HG03442 (cell line): ENCODE results near the gene ST8SIA1.

Experiments
- ATAC-seq: cut with Tn5 transposase; IDR thresholded peaks from one replicate; pipeline ENCODE4 v1.9.1; 2021; ENCODE audit warnings: mild to moderate bottlenecking, moderate library complexity; ENCODE audit not compliant: unreplicated experiment

ST8SIA1 gene

DNA sequence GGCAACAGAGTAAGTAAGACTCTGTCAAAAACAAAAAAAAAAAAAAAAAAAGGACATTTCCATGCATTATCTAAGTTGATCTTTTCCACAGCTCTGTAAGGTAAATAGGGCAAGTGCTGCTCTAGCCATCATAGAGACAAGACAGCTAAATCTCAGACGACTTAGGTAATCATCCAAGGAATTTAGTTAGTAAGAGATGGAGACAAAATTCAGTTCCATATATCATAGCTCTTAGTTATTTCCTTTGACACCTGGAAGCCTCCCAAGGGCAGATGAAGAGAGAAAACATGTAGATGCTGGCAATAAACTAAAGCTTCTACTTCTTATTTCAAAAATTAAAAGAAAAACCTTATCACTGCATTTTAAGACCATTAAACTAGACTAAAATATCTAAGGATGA, 48.7 kb downstream of the ST8SIA1 start:
- no peak for ATAC-seq

GRCh38 chr12:22284871-22285270, 49.6 kb downstream of the ST8SIA1 start:
- no peak for ATAC-seq

- ATAC-seq: no peak
Observed at GRCh38 chr12:22283508-22283907, 51.0 kb downstream of the ST8SIA1 start.

GRCh38 chr12:22283006-22283506, 51.5 kb downstream of the ST8SIA1 start:
- no peak for ATAC-seq

DNA sequence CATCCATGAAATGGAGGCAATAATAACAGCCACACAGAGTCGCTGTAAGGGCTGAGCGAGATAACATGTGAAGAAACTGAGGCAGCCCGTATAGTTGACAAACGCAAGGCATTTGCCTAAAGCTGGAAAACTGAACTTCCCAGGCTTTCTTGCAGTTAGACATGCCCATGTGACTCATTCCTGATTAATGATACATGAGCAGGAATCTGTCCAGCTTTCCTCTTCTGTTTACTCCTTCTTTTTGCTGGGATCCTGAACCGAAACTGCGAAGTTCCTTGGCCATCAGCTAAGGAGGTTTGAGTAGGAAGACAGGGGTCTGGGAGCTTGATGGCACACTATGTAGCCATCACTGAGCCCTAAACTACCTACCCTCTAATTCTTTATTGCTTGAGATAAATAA, 52.2 kb downstream of the ST8SIA1 start:
- ATAC-seq: no peak

GRCh38 chr12:22276867-22277266, 57.6 kb downstream of the ST8SIA1 start:
- ATAC-seq: no peak

DNA sequence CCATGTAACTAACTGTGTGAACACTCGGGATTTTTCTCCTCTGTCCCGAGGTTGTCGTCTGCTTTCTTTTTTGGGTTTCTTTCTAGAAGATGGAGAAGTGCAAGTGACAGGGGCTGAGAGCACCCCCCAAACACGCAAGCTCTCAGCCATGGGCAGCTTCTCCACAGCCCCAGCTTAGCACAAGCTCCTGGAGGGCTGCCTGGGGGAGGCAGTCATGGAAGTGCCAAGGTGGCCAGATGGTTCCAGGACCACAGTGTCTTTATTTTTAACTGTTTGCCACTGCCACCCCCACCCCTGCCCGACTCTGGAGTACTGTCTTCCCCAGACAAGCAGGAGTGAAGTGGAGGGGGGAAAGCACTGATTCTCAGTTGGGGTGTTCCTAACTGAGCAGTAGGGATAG, 58.2 kb downstream of the ST8SIA1 start:
- ATAC-seq: no peak

DNA sequence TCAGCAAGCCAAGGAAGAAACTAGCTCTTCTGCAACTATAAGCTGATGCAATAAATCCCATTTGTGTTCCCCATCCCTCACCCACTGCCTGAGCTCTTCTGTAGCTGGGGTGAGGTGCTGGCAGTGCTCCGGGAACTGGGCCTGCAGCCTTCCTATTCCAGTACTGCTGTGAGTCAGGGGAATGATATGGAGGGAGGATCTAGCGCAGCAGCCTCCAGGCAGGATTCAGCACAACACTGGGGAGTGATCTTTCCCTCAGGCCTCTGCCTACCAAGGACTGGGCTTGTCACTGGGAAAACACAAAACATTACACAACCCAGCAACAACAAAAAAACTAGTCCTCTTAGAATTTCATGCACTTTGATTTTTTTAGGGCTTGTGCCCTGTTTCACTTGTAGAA, 58.7 kb downstream of the ST8SIA1 start:
- no peak for ATAC-seq

- no peak for ATAC-seq
Observed at GRCh38 chr12:22272335-22273151, 62.0 kb downstream of the ST8SIA1 start.

- no peak for ATAC-seq
Observed at GRCh38 chr12:22271023-22271422, 63.5 kb downstream of the ST8SIA1 start.

DNA sequence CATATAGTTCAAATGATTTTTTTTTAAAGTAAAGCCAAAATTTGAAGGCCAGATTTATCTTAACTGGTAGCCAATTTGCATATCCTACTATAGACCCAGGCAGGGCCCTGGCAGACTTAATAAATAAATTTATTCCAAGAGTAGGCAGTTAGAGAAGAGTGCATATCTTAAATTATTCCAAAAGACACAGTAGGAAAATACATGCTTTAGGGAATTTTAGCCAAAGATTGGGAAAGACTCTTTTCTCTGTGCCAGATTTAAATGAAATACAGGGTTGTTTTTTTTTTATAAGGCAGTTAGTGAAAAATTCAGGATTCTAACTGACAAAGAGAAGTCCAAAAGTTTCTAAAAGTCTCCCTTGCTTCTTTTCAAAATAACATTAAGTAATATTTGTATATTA, 65.5 kb downstream of the ST8SIA1 start:
- no peak for ATAC-seq

GRCh38 chr12:22268406-22268805, 66.1 kb downstream of the ST8SIA1 start:
- no peak for ATAC-seq

DNA sequence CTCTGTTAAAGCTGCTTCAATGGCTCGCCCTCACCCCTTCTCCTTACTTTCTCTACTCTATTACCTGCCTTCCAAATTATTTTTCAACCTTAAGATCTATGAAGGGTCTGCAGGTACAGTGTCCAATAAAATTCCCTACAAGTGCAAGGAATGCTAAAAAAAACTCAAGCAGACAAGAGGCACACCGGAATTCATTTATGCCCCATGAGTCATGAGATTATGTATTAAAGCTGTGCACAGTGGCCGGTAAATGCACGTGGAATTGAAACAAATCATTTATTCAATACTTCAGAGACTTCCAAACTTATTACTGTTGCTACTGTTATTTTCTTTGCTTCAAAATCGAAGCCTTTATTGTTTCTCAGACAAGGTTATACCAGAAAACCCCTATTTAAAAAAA, 68.4 kb downstream of the ST8SIA1 start:
- no peak for ATAC-seq

- ATAC-seq: no peak
Observed at GRCh38 chr12:22264380-22264779, 70.1 kb downstream of the ST8SIA1 start.

GRCh38 chr12:22262309-22262708, 72.2 kb downstream of the ST8SIA1 start:
- no peak for ATAC-seq

DNA sequence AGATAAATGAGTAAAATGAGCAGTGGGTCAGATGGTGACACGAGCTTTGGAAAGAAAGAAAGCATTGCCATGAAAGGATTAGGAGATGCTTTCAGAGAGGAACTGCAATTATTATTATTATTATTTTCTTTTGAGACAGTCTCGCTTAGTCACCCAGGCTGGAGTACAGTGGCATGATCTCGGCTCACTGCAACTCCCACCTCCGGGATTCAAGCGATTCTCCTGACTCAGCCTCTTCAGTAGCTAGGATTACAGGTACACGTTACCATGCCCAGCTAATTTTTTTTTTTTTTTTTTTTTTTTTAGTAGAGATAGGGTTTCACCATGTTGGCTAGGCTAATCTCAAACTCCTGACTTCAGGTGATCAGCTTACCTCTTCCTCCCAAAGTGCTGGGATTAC, 77.4 kb downstream of the ST8SIA1 start:
- no peak for ATAC-seq

DNA sequence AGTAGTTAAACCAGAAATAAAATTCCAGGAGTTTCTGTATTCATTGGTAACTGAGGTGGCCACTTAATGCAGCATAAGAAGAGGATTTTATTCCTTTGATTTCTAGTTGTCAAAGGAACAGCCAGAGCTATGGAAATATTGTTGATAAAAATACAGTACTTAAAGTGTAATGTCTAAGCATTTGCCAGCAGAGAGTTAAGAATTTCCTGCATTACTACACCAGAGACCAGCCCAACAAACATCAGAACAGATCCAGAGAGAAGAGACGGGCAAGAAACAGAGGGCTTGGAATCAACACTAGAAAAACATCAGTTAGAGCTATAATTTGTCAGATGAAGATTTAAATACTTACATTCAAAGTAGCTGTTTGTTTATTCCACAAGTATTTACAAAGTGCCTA, 77.9 kb downstream of the ST8SIA1 start:
- no peak for ATAC-seq

DNA sequence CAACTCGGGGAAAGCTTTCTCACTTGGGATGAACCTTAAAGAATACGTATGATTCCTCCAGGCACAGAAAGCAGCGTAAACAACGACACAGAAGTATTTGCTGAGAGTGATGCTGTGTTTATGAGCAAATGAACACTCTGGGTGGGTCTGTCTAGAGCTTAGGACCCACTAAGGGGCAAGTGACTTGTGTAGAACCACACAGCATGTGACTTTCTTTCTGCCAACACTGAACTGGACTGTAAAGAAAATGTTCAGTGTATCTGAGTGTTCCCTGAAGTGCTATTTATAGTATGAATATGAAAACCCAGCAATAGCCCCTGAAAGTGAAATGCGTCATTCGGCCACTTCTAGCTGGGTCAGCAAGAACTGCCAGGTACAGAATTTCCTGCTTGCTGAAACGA, 78.5 kb downstream of the ST8SIA1 start:
- ATAC-seq: no peak

DNA sequence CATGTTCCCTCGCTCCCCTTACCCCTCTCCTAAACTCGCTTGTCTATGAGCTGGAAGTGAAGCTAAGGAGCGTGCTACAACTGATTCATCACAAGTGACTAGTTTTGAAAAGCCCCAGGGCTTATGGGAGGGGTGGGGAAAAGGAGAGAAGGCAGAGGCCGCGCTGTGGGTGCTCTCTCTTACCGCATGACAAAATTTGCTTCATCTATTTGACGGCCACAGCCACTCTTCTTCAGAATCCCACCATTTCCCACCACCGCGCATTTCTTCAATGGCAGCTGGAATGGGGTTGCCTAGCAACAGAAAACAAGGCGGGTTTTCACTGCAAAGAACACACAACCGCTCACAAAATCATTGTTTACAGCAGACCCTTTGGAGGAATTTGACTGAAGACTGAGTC, 79.4 kb downstream of the ST8SIA1 start:
- no peak for ATAC-seq

DNA sequence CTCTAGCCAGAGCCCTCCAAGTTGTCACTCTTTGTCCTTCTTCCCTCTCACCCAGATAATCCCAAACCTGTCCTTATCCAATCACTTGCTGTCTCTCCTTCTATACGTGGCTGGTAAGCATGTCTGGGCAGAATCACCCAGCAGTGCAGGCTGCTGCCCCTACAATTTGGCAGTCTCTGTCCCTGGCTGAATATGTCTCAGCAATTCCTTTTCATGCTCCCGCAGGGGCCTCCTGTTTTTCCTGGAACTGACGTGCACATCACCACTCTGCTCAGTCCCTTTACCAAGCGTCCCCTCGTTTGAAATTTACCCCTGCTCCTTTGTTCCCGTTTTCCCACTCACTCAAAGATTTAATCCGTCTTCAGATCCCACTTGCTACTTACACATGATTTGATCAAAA, 80.0 kb downstream of the ST8SIA1 start:
- ATAC-seq: no peak

GRCh38 chr12:22252057-22252456, 82.5 kb downstream of the ST8SIA1 start:
- no peak for ATAC-seq

- ATAC-seq: no peak
Observed at GRCh38 chr12:22250762-22251161, 83.7 kb downstream of the ST8SIA1 start.

- ATAC-seq: no peak
Observed at GRCh38 chr12:22248571-22249115, 85.9 kb downstream of the ST8SIA1 start.
